Stimulated activated CD8-positive, alpha-beta memory T cell treated with anti-CD3 and anti-CD28 coated beads, Interleukin-12 subunit alpha, Interleukin-12 subunit beta, amount 100 ng/mL, for 1 hour (primary cell): ENCODE results near the gene FBLN5.

Experiments
- DNase-seq: peaks from one replicate; pipeline ENCODE4 v3.0.0-alpha.2; 2020; ENCODE audit warnings: low read depth

The FBLN5 gene

GRCh38 chr14:91946622-91947474 is 646 bp downstream of the FBLN5 start:
- no peak for DNase-seq

- DNase-seq, result no peak
Measured at GRCh38 chr14:91945751-91946621, 1.5 kb downstream of the FBLN5 start.

GRCh38 chr14:91942946-91943345 is 4.5 kb downstream of the FBLN5 start:
- DNase-seq, result no peak

- DNase-seq, result no peak
Measured at GRCh38 chr14:91942128-91942527, 5.4 kb downstream of the FBLN5 start.

- no peak for DNase-seq
Measured at GRCh38 chr14:91940209-91940608, 7.3 kb downstream of the FBLN5 start.

- no peak for DNase-seq
Measured at GRCh38 chr14:91935586-91935985, 11.9 kb downstream of the FBLN5 start.

GRCh38 chr14:91934554-91935285 is 12.8 kb downstream of the FBLN5 start:
- no peak for DNase-seq

- no peak for DNase-seq
Measured at GRCh38 chr14:91931478-91932088, 15.9 kb downstream of the FBLN5 start.

- DNase-seq, result no peak
Measured at GRCh38 chr14:91929700-91930099, 17.8 kb downstream of the FBLN5 start.

GRCh38 chr14:91927800-91928199 is 19.7 kb downstream of the FBLN5 start:
- DNase-seq, result no peak

GRCh38 chr14:91927191-91927590 is 20.3 kb downstream of the FBLN5 start:
- DNase-seq, result no peak

GRCh38 chr14:91926131-91926890 is 21.2 kb downstream of the FBLN5 start:
- no peak for DNase-seq

GRCh38 chr14:91925727-91926121 is 21.8 kb downstream of the FBLN5 start:
- no peak for DNase-seq

GRCh38 chr14:91925001-91925726 is 22.3 kb downstream of the FBLN5 start:
- no peak for DNase-seq

GRCh38 chr14:91920526-91920925 is 27.0 kb downstream of the FBLN5 start:
- DNase-seq, result no peak

- DNase-seq, result no peak
Measured at GRCh38 chr14:91919814-91920213, 27.7 kb downstream of the FBLN5 start.

GRCh38 chr14:91918186-91918883 is 29.2 kb downstream of the FBLN5 start:
- DNase-seq, result no peak

- no peak for DNase-seq
Measured at GRCh38 chr14:91912035-91912434, 35.5 kb downstream of the FBLN5 start.

GRCh38 chr14:91911474-91912032 is 35.9 kb downstream of the FBLN5 start:
- peak; percentile 12 for DNase-seq

- DNase-seq, result no peak
Measured at GRCh38 chr14:91910196-91910595, 37.3 kb downstream of the FBLN5 start.
